ENCODE results near the gene SND1.

SND1 gene

GRCh38 chr7:128091106-128091505 lies 439.1 kb downstream of the SND1 start:
- TF ChIP-seq CTCF (IDR thresholded peaks at IDR 0.05; ENCODE audit: borderline replicate concordance, control extremely low read depth, extremely low read depth, insufficient read depth, missing control alignments): no peak
- DNase-seq (ENCODE audit: low spot score): no peak
- in situ Hi-C loops (cut with MboI; ENCODE audit: low sequenced_read_pairs, unreplicated experiment): no loop called here

GRCh38 chr7:128092221-128092620 lies 440.2 kb downstream of the SND1 start:
- TF ChIP-seq CTCF (IDR thresholded peaks at IDR 0.05; ENCODE audit: borderline replicate concordance, control extremely low read depth, extremely low read depth, insufficient read depth, missing control alignments): no peak
- in situ Hi-C loops (cut with MboI; ENCODE audit: low sequenced_read_pairs, unreplicated experiment): no loop called here
- DNase-seq (ENCODE audit: low spot score): no peak

GRCh38 chr7:128093614-128094570 lies 441.9 kb downstream of the SND1 start:
- no peak for DNase-seq (ENCODE audit: low spot score)
- TF ChIP-seq CTCF (IDR thresholded peaks at IDR 0.05; ENCODE audit: borderline replicate concordance, control extremely low read depth, extremely low read depth, insufficient read depth, missing control alignments): no peak
- in situ Hi-C loops (cut with MboI; ENCODE audit: low sequenced_read_pairs, unreplicated experiment): no loop called here

GRCh38 chr7:128094686-128095085 lies 442.7 kb downstream of the SND1 start:
- in situ Hi-C loops (cut with MboI; ENCODE audit: low sequenced_read_pairs, unreplicated experiment): no loop called here

GRCh38 chr7:128097211-128097731 lies 445.3 kb downstream of the SND1 start:
- DNase-seq (ENCODE audit: low spot score): no peak
- in situ Hi-C loops (cut with MboI; ENCODE audit: low sequenced_read_pairs, unreplicated experiment): no loop called here
- no peak for TF ChIP-seq CTCF (IDR thresholded peaks at IDR 0.05; ENCODE audit: borderline replicate concordance, control extremely low read depth, extremely low read depth, insufficient read depth, missing control alignments)

More at GRCh38 chr7:128094686-128095085, 442.7 kb downstream of the SND1 start:
- no peak for DNase-seq (ENCODE audit: low spot score)
- no peak for TF ChIP-seq CTCF (IDR thresholded peaks at IDR 0.05; ENCODE audit: borderline replicate concordance, control extremely low read depth, extremely low read depth, insufficient read depth, missing control alignments)

- DNase-seq (ENCODE audit: low spot score): no peak
- in situ Hi-C loops (cut with MboI; ENCODE audit: low sequenced_read_pairs, unreplicated experiment): no loop called here
- no peak for TF ChIP-seq CTCF (IDR thresholded peaks at IDR 0.05; ENCODE audit: borderline replicate concordance, control extremely low read depth, extremely low read depth, insufficient read depth, missing control alignments)
Observed at GRCh38 chr7:128098629-128099028, 446.6 kb downstream of the SND1 start.

Measured in GM13976 (cell line).